K562 (cell line): ENCODE measurements around the gene MDM1. TPM values are rescaled to one million over a fixed set of nuclear protein-coding genes. Genes with fewer than 3 reads are reported as not detected.

ENCODE experiments used
- ATAC-seq: fragments of 200-7000 bp; cut with Tn5 transposase; 3 replicates; pipeline ENCODE4 v1.9.1; 2020; ENCODE audit warnings: moderate library complexity
- BruUV-seq: library from RNA; stranded (reverse); fragments of 400-500 nt; replicated peaks from 2 replicates; lab custom pipeline; 2021; lab: Mats Ljungman, UMichigan
- CTCF ChIA-PET: fragments of 300-600 bp; formaldehyde crosslinking; extraction: SDS; loops from one replicate; lab custom pipeline; 2021; ENCODE audit warnings: low intra/inter-chr PET ratio; lab: Yijun Ruan, JAX
- POLR2A ChIA-PET: fragments of 300-600, 350-650 bp; sonication (Branson Sonifier 250); formaldehyde crosslinking; extraction: SDS; loops from one replicate; lab custom pipeline; 2021; ENCODE audit warnings: antibody characterized with exemption, inconsistent platforms; lab: Yijun Ruan, JAX
- DNase-seq, 4 experiments: peaks; one replicate each; pipeline versions ENCODE4 v3.0.0 to v3.0.0-alpha.2; 2011 to 2018; ENCODE audit warnings: low spot score in 3 of 4, mixed read lengths in 3 of 4; ENCODE audit errors: extremely low read depth in 1 of 4
- FAIRE-seq: peaks from 2 replicates; lab custom pipeline; 2011; peaks lifted over from hg19 to GRCh38; lab: Jason Lieb, UNC
- H2AFZ ChIP-seq: 2 replicates; pipeline ENCODE4 v1.6.0; 2011; ENCODE audit warnings: low read depth, low read length, control low read depth, inconsistent platforms
- H3K27ac ChIP-seq: fragments of 200-600 bp; 3 replicates; pipeline ENCODE4 v1.8.0; 2011; ENCODE audit warnings: low read depth, mild to moderate bottlenecking, control low read depth, inconsistent platforms, low read length, moderate library complexity, mixed read lengths; ENCODE audit errors: extremely low read depth
- H3K27me3 ChIP-seq, 2 experiments: fragments of 300-600 bp in 1 of 2; 2 replicates in 1 of 2; 3 replicates in 1 of 2; pipeline versions ENCODE4 v1.6.0 to v1.8.0; 2011; ENCODE audit warnings: inconsistent platforms in 2 of 2, low read length in 2 of 2, mild to moderate bottlenecking in 1 of 2, mixed read lengths in 1 of 2, moderate library complexity in 1 of 2; ENCODE audit not compliant: control insufficient read depth in 2 of 2, insufficient read depth in 2 of 2
- H3K36me3 ChIP-seq: fragments of 300-600 bp; 3 replicates; pipeline ENCODE4 v1.8.0; 2011; ENCODE audit warnings: mild to moderate bottlenecking, low read length, inconsistent platforms; ENCODE audit not compliant: control insufficient read depth, insufficient read depth
- H3K4me1 ChIP-seq, 2 experiments: fragments of 200-600 bp in 1 of 2; replicated peaks in 1 of 2; 2 replicates in 1 of 2; 3 replicates in 1 of 2; pipeline versions ENCODE4 v1.5.1 to v1.8.0; 2011; ENCODE audit warnings: inconsistent platforms in 2 of 2, low read length in 2 of 2, mild to moderate bottlenecking in 1 of 2, mixed read lengths in 1 of 2, moderate library complexity in 1 of 2; ENCODE audit not compliant: control insufficient read depth in 2 of 2, insufficient read depth in 2 of 2
- H3K4me2 ChIP-seq: 2 replicates; pipeline ENCODE4 v1.6.1; 2011; ENCODE audit warnings: low read length, control low read depth, inconsistent platforms, mixed read lengths; ENCODE audit not compliant: insufficient read depth
- H3K4me3 ChIP-seq: fragments of 200-600 bp; sonication (generic), shearing (Covaris generic); 2 replicates; pipeline ENCODE4 v1.5.1; 2016; ENCODE audit warnings: control low read depth, inconsistent platforms
- H3K79me2 ChIP-seq: fragments of 200-600 bp; 3 replicates; pipeline ENCODE4 v1.8.0; 2011; ENCODE audit warnings: low read length, inconsistent platforms; ENCODE audit not compliant: control insufficient read depth, insufficient read depth
- H3K9ac ChIP-seq, 2 experiments: 2 replicates each; pipeline versions ENCODE4 v1.6.0 to v1.6.1; 2011; ENCODE audit warnings: low read depth in 2 of 2, low read length in 2 of 2, control low read depth in 1 of 2, inconsistent platforms in 1 of 2, mild to moderate bottlenecking in 1 of 2, mixed read lengths in 1 of 2; ENCODE audit not compliant: insufficient read depth in 1 of 2
- H3K9me1 ChIP-seq: one replicate; pipeline ENCODE4 v1.6.0; 2011; ENCODE audit warnings: inconsistent platforms, mild to moderate bottlenecking, low read length, moderate library complexity; ENCODE audit not compliant: control insufficient read depth, insufficient read depth
- H3K9me3 ChIP-seq: replicated peaks from 2 replicates; pipeline ENCODE4 v1.5.1; 2011; ENCODE audit warnings: low read depth, low read length, inconsistent platforms; ENCODE audit not compliant: control insufficient read depth, insufficient read depth
- H4K20me1 ChIP-seq: replicated peaks from 2 replicates; pipeline ENCODE4 v1.6.1; 2011; ENCODE audit warnings: low read length, inconsistent platforms, mixed read lengths; ENCODE audit not compliant: control insufficient read depth, insufficient read depth
- ATF7 ChIP-seq: fragments of 450-650 bp; IDR thresholded peaks from 2 replicates; pipeline ENCODE4 v1.7.1; 2014; ENCODE audit warnings: mild to moderate bottlenecking, moderate library complexity
- CBX8 ChIP-seq: fragments of 200-600 bp; sonication (generic); IDR thresholded peaks from 2 replicates; pipeline ENCODE4 v1.6.1; 2012; ENCODE audit warnings: borderline replicate concordance, mixed run types, low read depth, mild to moderate bottlenecking, moderate library complexity, mixed read lengths, low read length, control low read depth, inconsistent platforms; ENCODE audit not compliant: poor library complexity, severe bottlenecking; ENCODE audit errors: extremely low read depth
- COPS2 ChIP-seq: fragments of 450-650 bp; conservative IDR thresholded peaks from 2 replicates; pipeline ENCODE4 v1.6.1; 2016; ENCODE audit warnings: mild to moderate bottlenecking, moderate library complexity
- DDX20 ChIP-seq: fragments of 450-650 bp; IDR thresholded peaks from 2 replicates; pipeline ENCODE4 v1.6.1; 2016; ENCODE audit warnings: missing genetic modification characterization, low read depth, mild to moderate bottlenecking, missing compliant biosample characterization, moderate library complexity
- FOXM1 ChIP-seq, 2 experiments: fragments of 450-650 bp in 1 of 2; sonication (generic) in 1 of 2; formaldehyde crosslinking in 1 of 2; IDR thresholded peaks; 2 replicates each; pipeline versions ENCODE4 v1.6.1 to v1.9.0; 2017 to 2022; ENCODE audit warnings: low read depth in 2 of 2, mild to moderate bottlenecking in 2 of 2, missing genetic modification reagents in 1 of 2, moderate library complexity in 1 of 2
- GTF2E2 ChIP-seq: fragments of 200-800 bp; sonication (Bioruptor generic); IDR thresholded peaks from 2 replicates; pipeline ENCODE4 v1.6.1; 2016; ENCODE audit warnings: missing genetic modification characterization, missing compliant biosample characterization
- HEY1 ChIP-seq: fragments of 250-450 bp; sonication (Bioruptor Pico); IDR thresholded peaks from 2 replicates; pipeline ENCODE4 v1.5.0; 2020; ENCODE audit warnings: mild to moderate bottlenecking, moderate library complexity, borderline replicate concordance
- L3MBTL2 ChIP-seq: fragments of 450-650 bp; IDR thresholded peaks from 2 replicates; pipeline ENCODE4 v1.6.1; 2016; ENCODE audit warnings: mild to moderate bottlenecking, moderate library complexity
- NFE2 ChIP-seq: IDR thresholded peaks from 2 replicates; pipeline ENCODE4 v1.6.1; 2014; ENCODE audit warnings: antibody characterized with exemption, low read depth
- PHF20 ChIP-seq: fragments of 450-650 bp; IDR thresholded peaks from 2 replicates; pipeline ENCODE4 v1.6.1; 2018; ENCODE audit not compliant: partially characterized antibody
- TEAD4 ChIP-seq, 2 experiments: sonication (generic) in 1 of 2; formaldehyde crosslinking in 1 of 2; IDR thresholded peaks; 2 replicates each; pipeline versions ENCODE4 v1.6.1 to v1.8.0; 2012 to 2022; ENCODE audit warnings: borderline replicate concordance in 1 of 2, inconsistent platforms in 1 of 2, low read length in 1 of 2, mild to moderate bottlenecking in 1 of 2, missing genetic modification reagents in 1 of 2
- WHSC1 ChIP-seq: IDR thresholded peaks from one replicate; pipeline ENCODE4 v1.6.1; 2012; ENCODE audit warnings: low read length, control low read depth, inconsistent platforms
- ZNF124 ChIP-seq: sonication (generic); formaldehyde crosslinking; IDR thresholded peaks from 2 replicates; pipeline ENCODE4 v1.8.1; 2022; ENCODE audit warnings: missing genetic modification reagents
- ZNF146 ChIP-seq: IDR thresholded peaks from one replicate; pipeline ENCODE4 v1.6.1; 2018; ENCODE audit warnings: missing compliant biosample characterization; ENCODE audit not compliant: unreplicated experiment
- ZNF184 ChIP-seq: sonication (generic); formaldehyde crosslinking; IDR thresholded peaks from 2 replicates; pipeline ENCODE4 v1.5.0; 2020; ENCODE audit warnings: missing genetic modification reagents
- ZNF24 ChIP-seq: fragments of 450-650 bp; IDR thresholded peaks from 2 replicates; pipeline ENCODE4 v1.6.1; 2016
- ZNF551 ChIP-seq: fragments of 250-450 bp; sonication (Bioruptor Pico); IDR thresholded peaks from 2 replicates; pipeline ENCODE4 v1.5.0; 2021; ENCODE audit warnings: mild to moderate bottlenecking, moderate library complexity
- ZNF592 ChIP-seq: fragments of 450-650 bp; IDR thresholded peaks from 2 replicates; pipeline ENCODE4 v1.6.1; 2017; ENCODE audit warnings: antibody characterized with exemption, mild to moderate bottlenecking
- WGBS: fragments of 100-300 bp; shearing (Covaris generic); methylation state at CpG from one replicate; pipeline ENCODE4 v1.1.6; 2016; ENCODE audit warnings: low coverage, mixed read lengths; ENCODE audit not compliant: insufficient coverage; ENCODE audit errors: missing lambda C conversion rate; 5-methylcytosine and 5-hydroxymethylcytosine counted together
- in situ Hi-C: fragments of 300-500 bp; cut with MboI; formaldehyde crosslinking; loops from 4 replicates; pipeline ENCODE4 v1.15.0; 2018; ENCODE audit warnings: inconsistent platforms, mixed read lengths
- intact Hi-C: fragments of 100-400 bp; cut with micrococcal nuclease; formaldehyde crosslinking; loops from 2 replicates; pipeline ENCODE4 v1.14.2; 2022
- polyA plus RNA-seq, 8 experiments: library from polyadenylated mRNA; depleted of rRNA in 4 of 8; stranded (reverse) in 5 of 8; unstranded in 3 of 8; fragments of >200 nt; fragmentation: Nextera tagmentation in 2 of 8; fragmentation: Illumina TruSeq in 1 of 8; extraction: Ambion mirVana in 2 of 8; extraction: Trizol in 1 of 8; gene quantifications; 2 replicates each; pipeline versions ENCODE4 v1.2.1 to v1.2.3, GENCODE V29; 2011 to 2014; ENCODE audit warnings: inconsistent platforms in 1 of 8, missing spikeins in 1 of 8
- total RNA-seq, 7 experiments: library from RNA; depleted of rRNA in 6 of 7; stranded (reverse); fragments of >200 nt in 6 of 7; fragmentation: Illumina TruSeq in 2 of 7; extraction: Trizol in 2 of 7; gene quantifications; 2 replicates each; pipeline versions ENCODE4 v1.2.1 to v1.2.3, GENCODE V29; 2011 to 2021; ENCODE audit warnings: low replicate concordance in 1 of 7

MDM1 gene
- total and polyA plus RNA-seq, 9 of the 15 experiments (the other 6 are each of a cell fraction or from before 2014, with no cell fraction given): 7.5 to 16.8 (median 13.1) TPM

- no peak overlapping the region for H3K4me3 ChIP-seq
- ChIA-PET CTCF (no interaction called here), POLR2A (no interaction called here)
- WGBS: 0% methylated on average over 7 of the region's 7 CpGs
- no peaks in the 10 kb centered on the region for H3K9me3 ChIP-seq
- no peak overlapping the region for H3K9ac ChIP-seq
- BruUV-seq: no TSS peak
- intact Hi-C loops (no loop called here), in situ Hi-C loops (no loop called here)
- H3K9me1 ChIP-seq: no peaks in the 10 kb centered on the region
- no peak for TF ChIP-seq ZNF592
- no peak for TF ChIP-seq ZNF124 (CRISPR knock-in tag)
- no peak for TF ChIP-seq ZNF184 (CRISPR knock-in tag)
- TF ChIP-seq TEAD4 (IDR thresholded peaks at IDR 0.05; ENCODE audit: low read length): no peak
- TF ChIP-seq TEAD4 (CRISPR knock-in tag; IDR thresholded peaks at IDR 0.05; ENCODE audit: borderline replicate concordance): no peak
- no peak for TF ChIP-seq ZNF24
- TF ChIP-seq L3MBTL2: no peak
- TF ChIP-seq CBX8: no peak
- TF ChIP-seq ATF7: no peak
- no peak for TF ChIP-seq DDX20 (tag)
- no peak for TF ChIP-seq NFE2
- no peak for TF ChIP-seq FOXM1 (IDR thresholded peaks at IDR 0.05; ENCODE audit: low read depth)
- no peak for TF ChIP-seq FOXM1 (CRISPR knock-in tag; IDR thresholded peaks at IDR 0.05; ENCODE audit: low read depth)
- TF ChIP-seq WHSC1: no peak
- TF ChIP-seq ZNF551 (CRISPR knock-in tag): no peak
- no peak for TF ChIP-seq HEY1 (CRISPR knock-in tag)
- no peak for TF ChIP-seq GTF2E2
- no peak for TF ChIP-seq PHF20
- no peak for TF ChIP-seq COPS2
- TF ChIP-seq ZNF146 (CRISPR knock-in tag): no peak
- no peak for DNase-seq
- no peak for FAIRE-seq
- H3K36me3 ChIP-seq: no peaks in the 10 kb centered on the region
- ATAC-seq: no peak
- no peaks in the 10 kb centered on the region for H3K79me2 ChIP-seq
- no peak overlapping the region for H3K27ac ChIP-seq
- no peaks in the 10 kb centered on the region for H3K4me1 ChIP-seq
- no peaks in the 10 kb centered on the region for H4K20me1 ChIP-seq
- no peak overlapping the region for H3K4me2 ChIP-seq
- no peak overlapping the region for H2AFZ ChIP-seq
- peaks cover 7 to 17% of the 10 kb centered on the region in 2 experiments for H3K27me3 ChIP-seq
Measured at GRCh38 chr12:68264158-68264855, 67.9 kb downstream of the MDM1 start.
